Body of pancreas (tissue), 4 donors: ENCODE data around the gene TRIM40.

ENCODE experiments used
- POLR2A ChIP-seq, 3 donors: fragments of 450-650 bp; IDR thresholded peaks; one replicate each; pipeline ENCODE4 v1.6.1; 2016; ENCODE audit warnings: antibody characterized with exemption in 3 of 3, mild to moderate bottlenecking in 2 of 3
- TF ChIP-seq, protein P1 (sequence below), 7 experiments: fragments of 450-650 bp in 4 of 7; fragments of 200-600 bp in 3 of 7; sonication (generic) in 3 of 7; IDR thresholded peaks; one replicate each; pipeline ENCODE4 v1.5.1; 2016 to 2019; ENCODE audit warnings: antibody characterized with exemption in 7 of 7

- TF ChIP-seq POLR2A (IDR thresholded peaks at IDR 0.05), result no peak
- TF ChIP-seq, protein P1, sequence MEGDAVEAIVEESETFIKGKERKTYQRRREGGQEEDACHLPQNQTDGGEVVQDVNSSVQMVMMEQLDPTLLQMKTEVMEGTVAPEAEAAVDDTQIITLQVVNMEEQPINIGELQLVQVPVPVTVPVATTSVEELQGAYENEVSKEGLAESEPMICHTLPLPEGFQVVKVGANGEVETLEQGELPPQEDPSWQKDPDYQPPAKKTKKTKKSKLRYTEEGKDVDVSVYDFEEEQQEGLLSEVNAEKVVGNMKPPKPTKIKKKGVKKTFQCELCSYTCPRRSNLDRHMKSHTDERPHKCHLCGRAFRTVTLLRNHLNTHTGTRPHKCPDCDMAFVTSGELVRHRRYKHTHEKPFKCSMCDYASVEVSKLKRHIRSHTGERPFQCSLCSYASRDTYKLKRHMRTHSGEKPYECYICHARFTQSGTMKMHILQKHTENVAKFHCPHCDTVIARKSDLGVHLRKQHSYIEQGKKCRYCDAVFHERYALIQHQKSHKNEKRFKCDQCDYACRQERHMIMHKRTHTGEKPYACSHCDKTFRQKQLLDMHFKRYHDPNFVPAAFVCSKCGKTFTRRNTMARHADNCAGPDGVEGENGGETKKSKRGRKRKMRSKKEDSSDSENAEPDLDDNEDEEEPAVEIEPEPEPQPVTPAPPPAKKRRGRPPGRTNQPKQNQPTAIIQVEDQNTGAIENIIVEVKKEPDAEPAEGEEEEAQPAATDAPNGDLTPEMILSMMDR (IDR thresholded peaks at IDR 0.05), result no peak
Measured at GRCh38 chr6:30192076-30192475, 56.1 kb downstream of the TRIM40 start.
